ENCODE results near the gene LSG1. TPM values are rescaled to one million over a fixed set of nuclear protein-coding genes. Genes with fewer than 3 reads are reported as not detected.

LSG1 gene
- total RNA-seq, 6 donors from 2014 or later, result 21.6 to 42.6 (median 34.7) TPM

GRCh38 chr3:194705761-194706160 is 33.8 kb upstream of the LSG1 start:
- Histone ChIP-seq H3K4me1 (no peaks in the 10 kb centered on the region), H3K4me3 (no peak overlapping the region), H3K9me3 (no peaks in the 10 kb centered on the region), H3K36me3 (no peaks in the 10 kb centered on the region), H3K27ac (no peak overlapping the region), H3K27me3 (no peaks in the 10 kb centered on the region)
- WGBS, 2 donors, result 84 to 90% methylated on average over 10 to 11 of the region's 11 CpGs
- DNase-seq (no peak), ATAC-seq (ENCODE audit: low FRiP score in 2 of 2) (no peak)
- TF ChIP-seq CTCF (IDR thresholded peaks at IDR 0.05), result no peak
- TF ChIP-seq POLR2A (IDR thresholded peaks at IDR 0.05), result no peak
- no peak for TF ChIP-seq POLR2AphosphoS5 (IDR thresholded peaks at IDR 0.05)
- no peak for TF ChIP-seq EP300 (IDR thresholded peaks at IDR 0.05)

DNA sequence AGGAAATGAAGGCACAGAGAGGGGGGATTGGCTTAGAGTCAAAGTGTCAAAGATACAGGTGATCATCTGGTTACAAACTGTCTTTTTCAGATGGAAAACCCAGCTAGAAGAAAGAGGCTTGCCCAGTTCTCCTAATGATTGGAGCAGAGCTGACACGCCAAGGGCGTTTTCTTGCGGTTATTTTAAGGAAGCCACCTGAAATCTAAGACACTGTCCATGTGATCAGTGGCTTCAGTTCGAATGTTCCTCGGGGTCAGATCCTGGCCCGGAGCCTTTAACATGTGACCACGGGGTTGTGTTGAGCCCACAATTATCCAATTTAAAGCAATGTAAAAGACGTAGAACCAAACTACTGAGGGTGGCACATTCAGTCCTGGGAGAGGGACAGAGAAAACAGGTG is 33.2 kb upstream of the LSG1 start:
- TF ChIP-seq EP300 (IDR thresholded peaks at IDR 0.05), result no peak
- TF ChIP-seq POLR2A (IDR thresholded peaks at IDR 0.05), result no peak
- TF ChIP-seq POLR2AphosphoS5 (IDR thresholded peaks at IDR 0.05), result no peak
- TF ChIP-seq CTCF (IDR thresholded peaks at IDR 0.05), result no peak
- ATAC-seq (ENCODE audit: low FRiP score in 2 of 2), result no peak
- 91 to 96% methylated on average over 8 of the region's 8 CpGs for WGBS, 2 donors

GRCh38 chr3:194702545-194702944 is 30.6 kb upstream of the LSG1 start:
- no peak for TF ChIP-seq POLR2AphosphoS5 (IDR thresholded peaks at IDR 0.05)
- no peak for TF ChIP-seq EP300 (IDR thresholded peaks at IDR 0.05)
- no peak for TF ChIP-seq CTCF (IDR thresholded peaks at IDR 0.05)
- TF ChIP-seq POLR2A (IDR thresholded peaks at IDR 0.05), result no peak
- ATAC-seq (ENCODE audit: low FRiP score in 2 of 2), result no peak
- WGBS, 2 donors, result 79% methylated on average over 9 of the region's 9 CpGs

More for the DNA sequence above, 33.2 kb upstream of the LSG1 start:
- H3K27ac ChIP-seq, result no peak overlapping the region
- H3K9me3 ChIP-seq, result no peaks in the 10 kb centered on the region
- H3K36me3 ChIP-seq, result no peaks in the 10 kb centered on the region
- no peak for DNase-seq
- H3K4me3 ChIP-seq, result no peak overlapping the region
- no peaks in the 10 kb centered on the region for H3K27me3 ChIP-seq
- no peaks in the 10 kb centered on the region for H3K4me1 ChIP-seq

DNA sequence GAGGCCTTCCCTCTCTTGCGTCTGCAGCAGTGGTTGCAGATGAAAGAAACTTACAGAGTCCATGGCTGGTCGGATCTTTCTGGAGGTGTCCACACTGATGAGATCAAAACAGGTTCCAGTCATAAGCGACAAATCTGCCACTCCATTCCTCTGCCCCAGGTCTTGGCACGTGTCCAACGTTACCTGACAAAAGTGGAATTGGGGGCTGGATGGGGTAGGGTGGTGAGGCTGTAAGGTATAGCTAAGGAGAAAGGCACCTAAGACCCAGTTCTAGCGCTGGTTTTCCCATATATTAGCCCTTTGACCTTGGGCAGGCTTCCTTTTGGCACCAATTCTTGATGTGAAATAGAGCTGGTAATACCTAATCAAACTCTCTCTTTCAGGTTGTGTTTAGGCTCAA is 24.7 kb upstream of the LSG1 start:
- Histone ChIP-seq H3K4me3 (no peak overlapping the region), H3K9me3 (peaks cover 0 to 5% (median 0%) of the 10 kb centered on the region in 4 donors), H3K27me3 (no peaks in the 10 kb centered on the region), H3K36me3 (no peaks in the 10 kb centered on the region), H3K4me1 (no peaks in the 10 kb centered on the region), H3K27ac (no peak overlapping the region)
- ATAC-seq (ENCODE audit: low FRiP score in 2 of 2), result no peak
- TF ChIP-seq CTCF (IDR thresholded peaks at IDR 0.05) (no peak), POLR2A (IDR thresholded peaks at IDR 0.05) (no peak), EP300 (IDR thresholded peaks at IDR 0.05) (no peak)
- 78 to 85% methylated on average over 6 of the region's 6 CpGs for WGBS, 2 donors
- no peak for DNase-seq

More at GRCh38 chr3:194702545-194702944, 30.6 kb upstream of the LSG1 start:
- Histone ChIP-seq H3K4me3 (no peak overlapping the region), H3K9me3 (peaks cover 0 to 5% (median 0%) of the 10 kb centered on the region in 4 donors), H3K27me3 (no peaks in the 10 kb centered on the region), H3K4me1 (no peaks in the 10 kb centered on the region), H3K36me3 (no peaks in the 10 kb centered on the region), H3K27ac (no peak overlapping the region)
- no peak for DNase-seq

DNA sequence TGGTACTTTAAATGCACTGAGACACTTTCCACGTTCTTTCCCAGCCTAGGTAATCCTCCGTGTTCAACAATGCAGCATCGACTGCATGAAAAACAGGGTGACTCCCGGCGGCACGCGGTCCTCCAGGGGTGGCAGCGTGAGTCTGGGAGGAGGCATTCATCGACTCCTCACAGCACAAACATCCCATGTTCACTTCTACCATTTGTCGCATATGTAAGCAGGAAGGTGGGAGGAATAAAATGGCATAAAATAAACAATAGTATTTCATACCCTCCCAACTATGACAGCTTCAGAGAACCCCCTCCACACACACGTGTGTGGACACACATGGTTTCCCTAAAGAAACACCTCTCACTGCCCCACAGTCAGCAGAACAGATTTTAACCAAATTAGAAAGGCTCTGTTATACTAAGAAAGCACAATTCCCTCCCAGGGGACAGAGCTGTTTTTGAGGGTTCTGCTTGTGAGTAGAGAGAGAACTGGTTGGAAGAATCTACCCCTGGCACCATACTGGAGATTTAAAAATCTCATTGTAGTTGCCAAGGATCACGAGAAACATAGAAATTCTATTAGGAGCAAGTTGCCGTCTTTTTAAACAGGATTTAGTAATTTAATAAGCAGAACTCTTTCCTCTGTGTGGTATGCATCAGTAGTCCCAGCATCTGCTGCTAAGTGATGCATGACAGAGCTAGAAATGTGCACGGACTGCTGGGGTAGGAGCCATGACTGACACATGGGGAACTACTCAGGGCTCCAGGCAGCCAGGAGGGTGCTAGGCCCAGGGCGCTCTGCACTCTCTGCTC is 19.7 kb upstream of the LSG1 start:
- DNase-seq (peak in 1 of 2 donors; percentile 56), ATAC-seq (ENCODE audit: low FRiP score in 2 of 2) (no peak)
- Histone ChIP-seq H3K36me3 (no peaks in the 10 kb centered on the region), H3K4me3 (no peak overlapping the region), H3K4me1 (peaks cover 31 to 40% (median 38%) of the 10 kb centered on the region in 4 donors), H3K27ac (peak overlapping the region in 1 of 4 donors; percentile 23), H3K9me3 (no peaks in the 10 kb centered on the region), H3K27me3 (no peaks in the 10 kb centered on the region)
- TF ChIP-seq POLR2AphosphoS5 (IDR thresholded peaks at IDR 0.05), result no peak
- 52 to 61% methylated on average over 15 of the region's 15 CpGs for WGBS, 2 donors

Data from upper lobe of left lung (tissue), 6 donors.